CD14-positive monocyte (primary cell): Measurements from ENCODE around the gene CHIA. TPM values are rescaled to one million over a fixed set of nuclear protein-coding genes. Genes with fewer than 3 reads are reported as not detected.

Experiments used
- DNase-seq, 3 donors: peaks; one replicate each; pipeline ENCODE4 v3.0.0-alpha.2; 2011 to 2022
- H2AFZ ChIP-seq: 2 replicates; pipeline ENCODE4 v1.6.0; 2012; ENCODE audit warnings: mild to moderate bottlenecking, low read depth, low read length, inconsistent platforms; ENCODE audit not compliant: insufficient read depth, poor library complexity, severe bottlenecking
- H3K27ac ChIP-seq, 2 donors: 1 replicate in 1 of 2; 2 replicates in 1 of 2; pipeline ENCODE4 v1.5.1; 2012 to 2013; ENCODE audit warnings: low read length in 2 of 2, control low read depth in 1 of 2, inconsistent platforms in 1 of 2, low read depth in 1 of 2, mild to moderate bottlenecking in 1 of 2
- H3K27me3 ChIP-seq, 2 donors: one replicate each; pipeline versions ENCODE4 v1.6.0 to v1.6.1; 2011 to 2013; ENCODE audit warnings: low read length in 2 of 2; ENCODE audit not compliant: control insufficient read depth in 2 of 2, insufficient read depth in 2 of 2
- H3K36me3 ChIP-seq, 2 donors: replicated peaks in 1 of 2; 1 replicate in 1 of 2; 2 replicates in 1 of 2; pipeline versions ENCODE4 v1.5.1 to v1.6.1; 2012 to 2013; ENCODE audit warnings: low read length in 2 of 2, control low read depth in 1 of 2, inconsistent platforms in 1 of 2, mild to moderate bottlenecking in 1 of 2; ENCODE audit not compliant: insufficient read depth in 2 of 2, control insufficient read depth in 1 of 2
- H3K4me1 ChIP-seq, 2 donors: 1 replicate in 1 of 2; 2 replicates in 1 of 2; pipeline versions ENCODE4 v1.5.1 to v1.6.1; 2012 to 2013; ENCODE audit warnings: low read length in 2 of 2, control low read depth in 1 of 2, inconsistent platforms in 1 of 2, mild to moderate bottlenecking in 1 of 2, moderate library complexity in 1 of 2; ENCODE audit not compliant: insufficient read depth in 2 of 2, control insufficient read depth in 1 of 2
- H3K4me2 ChIP-seq: replicated peaks from 2 replicates; pipeline ENCODE3; 2012; ENCODE audit warnings: low read length, moderate library complexity, mild to moderate bottlenecking; ENCODE audit not compliant: poor library complexity, severe bottlenecking; ENCODE audit errors: extremely low read depth
- H3K4me3 ChIP-seq, 3 experiments: fragments of 200-600 bp in 1 of 3; sonication (generic) in 1 of 3; replicated peaks in 1 of 3; 1 replicate in 2 of 3; 2 replicates in 1 of 3; pipeline ENCODE4 v1.5.1; 2011 to 2013; ENCODE audit warnings: low read length in 3 of 3, mild to moderate bottlenecking in 3 of 3, control low read depth in 2 of 3, low read depth in 2 of 3, inconsistent platforms in 1 of 3, moderate library complexity in 1 of 3
- H3K79me2 ChIP-seq: 2 replicates; pipeline ENCODE4 v1.6.0; 2012; ENCODE audit warnings: mild to moderate bottlenecking, control low read depth, inconsistent platforms, low read length, moderate library complexity; ENCODE audit not compliant: insufficient read depth
- H3K9ac ChIP-seq: 2 replicates; pipeline ENCODE4 v1.6.0; 2017; ENCODE audit warnings: low read length, mild to moderate bottlenecking; ENCODE audit not compliant: insufficient read depth, poor library complexity, severe bottlenecking
- H3K9me3 ChIP-seq, 2 donors: replicated peaks in 1 of 2; 1 replicate in 1 of 2; 2 replicates in 1 of 2; pipeline versions ENCODE4 v1.5.1 to v1.6.1; 2012 to 2013; ENCODE audit warnings: low read length in 2 of 2, control low read depth in 1 of 2; ENCODE audit not compliant: control insufficient read depth in 1 of 2, insufficient read depth in 1 of 2
- H4K20me1 ChIP-seq: 2 replicates; pipeline ENCODE4 v1.6.0; 2012; ENCODE audit warnings: mild to moderate bottlenecking, low read length, control low read depth, moderate library complexity; ENCODE audit not compliant: insufficient read depth
- H3K27ac Mint-ChIP-seq, 7 donors: one replicate each; pipeline ENCODE4 v1.8.0; 2020; ENCODE audit warnings: mild to moderate bottlenecking in 7 of 7, mixed read lengths in 7 of 7, moderate library complexity in 6 of 7, inconsistent platforms in 2 of 7
- H3K27me3 Mint-ChIP-seq, 3 donors: one replicate each; pipeline ENCODE4 v1.8.0; 2021 to 2022; ENCODE audit warnings: low read depth in 3 of 3, mild to moderate bottlenecking in 3 of 3, mixed read lengths in 3 of 3, moderate library complexity in 3 of 3, inconsistent platforms in 1 of 3
- H3K36me3 Mint-ChIP-seq, 2 donors: one replicate each; pipeline ENCODE4 v1.8.0; 2020; ENCODE audit warnings: mixed read lengths in 2 of 2, inconsistent platforms in 1 of 2, mild to moderate bottlenecking in 1 of 2
- H3K4me1 Mint-ChIP-seq: one replicate; pipeline ENCODE4 v1.8.0; 2020; ENCODE audit warnings: mild to moderate bottlenecking, mixed read lengths
- H3K4me3 Mint-ChIP-seq, 2 donors: one replicate each; pipeline ENCODE4 v1.8.0; 2020; ENCODE audit warnings: mild to moderate bottlenecking in 2 of 2, mixed read lengths in 2 of 2, moderate library complexity in 1 of 2
- H3K9me3 Mint-ChIP-seq, 7 donors: one replicate each; pipeline ENCODE4 v1.8.0; 2020 to 2022; ENCODE audit warnings: mixed read lengths in 7 of 7, mild to moderate bottlenecking in 6 of 7, moderate library complexity in 6 of 7, inconsistent platforms in 2 of 7
- WGBS: methylation state at CpG from one replicate; pipeline ENCODE4 v1.1.5; 2013; ENCODE audit warnings: missing lambda C conversion rate; ENCODE audit not compliant: insufficient coverage; 5-methylcytosine and 5-hydroxymethylcytosine counted together
- intact Hi-C, 2 donors: fragments of 100-400 bp; cut with micrococcal nuclease; formaldehyde crosslinking; loops; one replicate each; pipeline versions ENCODE4 v1.15.0 to v1.15.1; 2023
- polyA plus RNA-seq, 3 donors: library from polyadenylated mRNA; depleted of rRNA in 1 of 3; unstranded in 2 of 3; stranded (reverse) in 1 of 3; fragments of 300-500 nt in 2 of 3; fragments of >200 nt in 1 of 3; fragmentation: Illumina TruSeq in 2 of 3; gene quantifications; 1 replicate in 2 of 3; 2 replicates in 1 of 3; pipeline ENCODE4 v1.2.3, GENCODE V29; 2012 to 2021
- TF ChIP-seq, protein P1 (sequence below): fragments of 200-600 bp; IDR thresholded peaks from one replicate; pipeline ENCODE4 v1.8.0; 2022; ENCODE audit warnings: antibody characterized with exemption, mild to moderate bottlenecking

Gene CHIA
- polyA plus RNA-seq, 3 donors: not detected

DNA sequence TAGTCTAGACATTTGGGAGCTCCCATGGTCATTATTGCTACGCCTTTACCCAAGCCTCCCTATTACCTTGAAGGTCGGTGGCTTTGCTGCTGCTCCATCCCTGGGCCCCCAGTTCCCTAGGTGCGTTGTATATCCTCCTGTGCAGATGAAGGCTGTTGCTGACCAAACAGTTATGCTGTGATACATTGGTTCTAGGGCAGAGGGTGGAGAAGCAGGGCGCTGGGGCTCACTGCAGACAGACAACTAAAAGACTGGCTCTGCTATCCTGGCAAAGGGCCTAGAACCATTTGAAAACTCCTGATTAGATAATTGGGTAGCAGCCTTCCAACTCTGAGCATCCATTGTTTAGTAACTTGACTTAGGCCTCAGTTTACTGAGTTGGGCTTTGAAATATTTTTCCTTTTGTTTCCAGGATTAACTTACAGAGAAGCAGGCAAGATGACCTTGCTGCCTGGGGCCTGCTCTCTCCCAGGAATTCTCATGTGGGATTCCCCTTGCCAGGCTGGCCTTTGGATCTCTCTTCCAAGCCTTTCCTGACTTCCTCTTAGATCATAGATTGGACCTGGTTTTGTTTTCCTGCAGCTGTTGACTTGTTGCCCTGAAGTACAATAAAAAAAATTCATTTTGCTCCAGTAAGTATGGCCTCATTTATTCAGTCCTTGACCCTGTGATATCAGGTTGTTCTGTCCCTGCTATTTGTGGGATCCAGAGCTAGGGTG, 47.7 kb upstream of the CHIA start:
- H3K4me1 Mint-ChIP-seq: no peaks in the 10 kb centered on the region
- no peaks in the 10 kb centered on the region for H3K79me2 ChIP-seq
- H3K36me3 Mint-ChIP-seq: no peaks in the 10 kb centered on the region
- H3K27me3 ChIP-seq: peaks cover 0 to 2% of the 10 kb centered on the region in 2 donors
- H3K27ac ChIP-seq: no peak overlapping the region
- H3K9me3 ChIP-seq: no peaks in the 10 kb centered on the region
- no peaks in the 10 kb centered on the region for H4K20me1 ChIP-seq
- intact Hi-C loops: no loop called here
- no peaks in the 10 kb centered on the region for H3K4me1 ChIP-seq
- H3K27ac Mint-ChIP-seq: no peak overlapping the region
- H3K9ac ChIP-seq: no peak overlapping the region
- H3K4me3 ChIP-seq: no peak overlapping the region
- WGBS: 44% methylated on average over 2 of the region's 4 CpGs
- no peaks in the 10 kb centered on the region for H3K36me3 ChIP-seq
- no peak overlapping the region for H2AFZ ChIP-seq
- DNase-seq: no peak
- H3K4me2 ChIP-seq: no peak overlapping the region
- H3K9me3 Mint-ChIP-seq: peaks cover 0 to 3% (median 0%) of the 10 kb centered on the region in 7 donors
- H3K4me3 Mint-ChIP-seq: no peak overlapping the region
- TF ChIP-seq, protein P1, sequence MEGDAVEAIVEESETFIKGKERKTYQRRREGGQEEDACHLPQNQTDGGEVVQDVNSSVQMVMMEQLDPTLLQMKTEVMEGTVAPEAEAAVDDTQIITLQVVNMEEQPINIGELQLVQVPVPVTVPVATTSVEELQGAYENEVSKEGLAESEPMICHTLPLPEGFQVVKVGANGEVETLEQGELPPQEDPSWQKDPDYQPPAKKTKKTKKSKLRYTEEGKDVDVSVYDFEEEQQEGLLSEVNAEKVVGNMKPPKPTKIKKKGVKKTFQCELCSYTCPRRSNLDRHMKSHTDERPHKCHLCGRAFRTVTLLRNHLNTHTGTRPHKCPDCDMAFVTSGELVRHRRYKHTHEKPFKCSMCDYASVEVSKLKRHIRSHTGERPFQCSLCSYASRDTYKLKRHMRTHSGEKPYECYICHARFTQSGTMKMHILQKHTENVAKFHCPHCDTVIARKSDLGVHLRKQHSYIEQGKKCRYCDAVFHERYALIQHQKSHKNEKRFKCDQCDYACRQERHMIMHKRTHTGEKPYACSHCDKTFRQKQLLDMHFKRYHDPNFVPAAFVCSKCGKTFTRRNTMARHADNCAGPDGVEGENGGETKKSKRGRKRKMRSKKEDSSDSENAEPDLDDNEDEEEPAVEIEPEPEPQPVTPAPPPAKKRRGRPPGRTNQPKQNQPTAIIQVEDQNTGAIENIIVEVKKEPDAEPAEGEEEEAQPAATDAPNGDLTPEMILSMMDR: no peak
- peaks cover 0 to 9% (median 4%) of the 10 kb centered on the region in 3 donors for H3K27me3 Mint-ChIP-seq

DNA sequence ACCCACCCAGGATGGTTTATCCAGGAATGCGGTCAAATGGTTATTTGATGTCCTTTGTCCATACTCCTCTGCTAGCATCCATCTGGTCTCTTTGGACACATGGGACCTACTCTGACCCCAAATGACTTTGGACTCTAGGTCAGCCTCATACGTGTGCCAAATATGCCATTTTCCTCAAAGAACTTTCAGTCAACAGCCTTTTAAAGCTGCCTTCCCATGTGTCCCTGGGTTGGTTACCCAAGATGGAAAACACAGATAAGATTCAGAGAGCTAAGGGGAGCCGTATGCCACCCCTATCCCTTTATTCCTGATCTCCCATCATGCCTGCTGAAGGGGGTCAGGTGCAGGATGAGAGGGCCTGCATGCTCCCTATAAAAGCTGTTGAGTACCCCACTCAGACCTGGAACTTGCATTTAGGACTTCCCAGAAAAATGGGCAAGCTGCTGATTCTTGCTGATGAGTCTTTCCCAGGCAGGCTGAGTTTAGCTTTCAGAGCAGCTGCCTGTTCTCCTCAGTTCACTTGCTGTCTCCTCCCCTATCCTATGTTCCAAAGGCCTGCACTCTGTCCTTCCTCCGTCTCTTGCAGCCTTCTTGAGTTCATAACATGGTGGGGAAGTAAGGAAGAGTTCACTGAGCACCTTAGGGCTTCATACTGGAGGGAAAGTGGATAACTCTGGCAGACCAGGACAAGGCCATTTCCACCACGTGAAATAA, 43.4 kb upstream of the CHIA start:
- H3K27me3 Mint-ChIP-seq: peaks cover 0 to 11% (median under 1%) of the 10 kb centered on the region in 3 donors
- no peak overlapping the region for H3K4me2 ChIP-seq
- TF ChIP-seq, protein P1: no peak
- peaks cover 0 to under 1% of the 10 kb centered on the region in 2 donors for H3K27me3 ChIP-seq
- no peaks in the 10 kb centered on the region for H3K9me3 ChIP-seq
- no peaks in the 10 kb centered on the region for H3K4me1 Mint-ChIP-seq
- H3K4me3 ChIP-seq: no peak overlapping the region
- peaks cover 0 to 4% (median 0%) of the 10 kb centered on the region in 7 donors for H3K9me3 Mint-ChIP-seq
- no peak overlapping the region for H3K27ac Mint-ChIP-seq
- H3K36me3 ChIP-seq: no peaks in the 10 kb centered on the region
- H3K36me3 Mint-ChIP-seq: no peaks in the 10 kb centered on the region
- no peaks in the 10 kb centered on the region for H3K4me1 ChIP-seq
- no peak for DNase-seq
- no peaks in the 10 kb centered on the region for H3K79me2 ChIP-seq
- no peak overlapping the region for H3K4me3 Mint-ChIP-seq
- no peak overlapping the region for H3K9ac ChIP-seq
- no peak overlapping the region for H3K27ac ChIP-seq
- 100% methylated on average over 2 of the region's 5 CpGs for WGBS
- no peaks in the 10 kb centered on the region for H4K20me1 ChIP-seq
- H2AFZ ChIP-seq: no peak overlapping the region
- intact Hi-C loops: no loop called here
